GM12864 (cell line): Measurements from ENCODE around the gene ATRN.

Experiments used
- DNase-seq: peaks from one replicate; pipeline ENCODE4 v3.0.0-alpha.2; 2011; ENCODE audit warnings: low read depth
- H3K4me3 ChIP-seq: 2 replicates; pipeline ENCODE4 v1.5.1; 2011; ENCODE audit warnings: mild to moderate bottlenecking, low read depth, low read length, control low read depth
- TF ChIP-seq, protein P1 (sequence below): IDR thresholded peaks from 2 replicates; pipeline ENCODE4 v1.5.1; 2011; ENCODE audit warnings: low read depth, mild to moderate bottlenecking, moderate library complexity, low read length, control low read depth, inconsistent platforms; ENCODE audit errors: missing control alignments

The ATRN gene

DNA sequence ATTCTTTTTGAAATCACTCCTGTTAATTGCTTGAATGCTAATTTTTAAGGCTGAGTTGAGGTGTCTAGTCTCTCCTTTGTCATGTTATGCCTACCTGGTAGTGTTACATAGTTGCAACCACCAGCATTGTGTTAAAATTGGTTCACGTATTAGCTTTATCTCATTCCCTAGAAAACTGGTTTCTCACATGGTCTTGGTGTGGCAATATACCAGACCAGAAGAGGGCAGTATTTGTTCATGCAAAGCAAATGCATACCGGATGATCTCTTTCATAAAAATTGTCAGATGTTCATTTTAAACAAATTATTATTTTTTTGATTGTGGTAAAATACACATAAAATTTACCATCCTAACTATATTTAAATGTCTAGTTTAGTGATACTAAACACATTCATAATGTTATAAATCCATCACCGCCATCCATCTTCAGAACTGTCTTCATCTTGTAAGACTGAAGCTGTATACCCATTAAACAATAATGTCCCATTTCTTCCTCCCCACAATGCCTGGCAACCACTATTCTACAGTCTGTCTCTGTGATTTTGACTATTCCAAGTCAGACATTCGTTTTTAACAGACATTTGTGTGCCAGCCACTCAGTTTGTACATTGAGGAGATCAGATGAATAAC, 92.8 kb downstream of the ATRN start:
- no peak for DNase-seq
- no peak overlapping the region for H3K4me3 ChIP-seq
- TF ChIP-seq, protein P1, sequence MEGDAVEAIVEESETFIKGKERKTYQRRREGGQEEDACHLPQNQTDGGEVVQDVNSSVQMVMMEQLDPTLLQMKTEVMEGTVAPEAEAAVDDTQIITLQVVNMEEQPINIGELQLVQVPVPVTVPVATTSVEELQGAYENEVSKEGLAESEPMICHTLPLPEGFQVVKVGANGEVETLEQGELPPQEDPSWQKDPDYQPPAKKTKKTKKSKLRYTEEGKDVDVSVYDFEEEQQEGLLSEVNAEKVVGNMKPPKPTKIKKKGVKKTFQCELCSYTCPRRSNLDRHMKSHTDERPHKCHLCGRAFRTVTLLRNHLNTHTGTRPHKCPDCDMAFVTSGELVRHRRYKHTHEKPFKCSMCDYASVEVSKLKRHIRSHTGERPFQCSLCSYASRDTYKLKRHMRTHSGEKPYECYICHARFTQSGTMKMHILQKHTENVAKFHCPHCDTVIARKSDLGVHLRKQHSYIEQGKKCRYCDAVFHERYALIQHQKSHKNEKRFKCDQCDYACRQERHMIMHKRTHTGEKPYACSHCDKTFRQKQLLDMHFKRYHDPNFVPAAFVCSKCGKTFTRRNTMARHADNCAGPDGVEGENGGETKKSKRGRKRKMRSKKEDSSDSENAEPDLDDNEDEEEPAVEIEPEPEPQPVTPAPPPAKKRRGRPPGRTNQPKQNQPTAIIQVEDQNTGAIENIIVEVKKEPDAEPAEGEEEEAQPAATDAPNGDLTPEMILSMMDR, result peak; percentile 58

DNA sequence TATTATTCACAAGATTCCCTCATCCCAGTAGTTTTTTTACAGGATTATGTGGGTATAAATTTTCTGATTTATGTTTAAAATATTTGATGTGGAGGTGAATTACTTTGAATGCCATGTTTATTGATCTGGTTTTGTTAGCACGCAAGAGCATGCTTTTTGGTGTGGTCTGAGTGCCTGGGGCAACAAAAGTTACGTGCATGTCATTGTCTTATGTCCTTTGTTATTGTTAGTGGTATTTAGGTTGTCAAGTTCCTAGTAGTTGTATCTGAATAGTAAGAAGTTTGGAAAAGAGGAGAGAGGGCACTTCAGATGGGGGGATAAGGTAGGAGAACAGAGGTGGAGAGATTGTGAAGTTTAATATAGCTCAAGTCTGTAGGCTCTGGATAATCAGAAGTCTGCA, 95.0 kb downstream of the ATRN start:
- H3K4me3 ChIP-seq, result no peak overlapping the region
- TF ChIP-seq, protein P1, result no peak
- no peak for DNase-seq

DNA sequence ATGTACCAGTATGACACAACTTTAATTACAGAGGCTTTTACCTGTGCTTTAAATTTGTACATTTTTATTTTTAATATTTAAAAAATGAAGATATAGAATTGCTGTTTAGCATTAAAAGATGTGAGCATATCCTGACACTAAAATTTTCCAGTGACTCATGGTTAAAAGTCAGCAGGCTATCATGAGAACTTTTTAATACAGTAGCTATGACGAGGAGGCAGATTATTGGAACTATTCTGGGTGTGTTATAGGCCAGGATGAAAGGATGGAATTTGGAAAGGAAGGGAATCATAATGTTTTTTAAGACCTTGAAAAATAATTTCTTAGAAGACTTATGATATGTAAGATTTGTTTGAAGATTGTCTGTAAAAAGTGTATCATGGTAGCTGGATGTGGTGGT, 101.3 kb downstream of the ATRN start:
- DNase-seq, result no peak
- TF ChIP-seq, protein P1, result no peak
- H3K4me3 ChIP-seq, result no peak overlapping the region

DNA sequence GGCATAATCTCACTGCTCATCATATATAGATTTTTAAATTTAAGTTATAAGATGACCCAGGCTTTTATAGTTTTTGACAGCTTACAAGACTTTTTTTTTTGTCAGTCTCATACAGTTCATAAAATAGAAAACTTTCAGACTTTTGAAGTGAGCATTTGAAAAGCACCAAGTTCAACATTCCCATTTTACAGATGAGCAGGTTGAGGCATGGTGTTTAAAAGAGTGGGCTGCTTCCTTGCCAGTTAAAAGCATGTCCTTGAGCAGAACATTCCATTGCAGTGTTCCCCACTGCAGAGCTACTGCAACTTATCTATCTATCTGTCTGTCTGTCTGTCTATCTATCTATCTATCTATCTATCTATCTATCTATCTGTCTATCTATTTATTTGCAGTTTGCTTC, 105.5 kb downstream of the ATRN start:
- no peak overlapping the region for H3K4me3 ChIP-seq
- TF ChIP-seq, protein P1, result no peak
- no peak for DNase-seq

DNA sequence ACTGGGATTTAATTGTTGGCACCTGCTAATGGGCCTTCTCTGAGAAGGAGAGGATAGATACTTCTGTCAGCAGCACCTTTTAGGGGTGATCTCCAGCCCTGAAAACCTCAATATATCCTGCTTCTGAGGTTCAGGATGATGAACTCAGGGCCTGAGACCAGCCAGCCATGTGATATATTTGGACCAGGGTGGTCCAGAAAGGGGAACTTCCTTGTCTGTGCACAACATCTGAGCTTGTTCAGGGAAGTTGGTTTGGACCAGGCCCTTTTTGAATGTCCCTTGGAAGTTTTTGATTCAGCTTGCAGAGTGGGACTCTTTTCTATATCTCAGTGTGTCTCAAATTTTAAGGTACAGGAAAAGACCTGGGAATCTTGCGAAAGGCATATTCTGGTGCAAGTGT, 106.5 kb downstream of the ATRN start:
- no peak overlapping the region for H3K4me3 ChIP-seq
- TF ChIP-seq, protein P1, result no peak
- DNase-seq, result no peak

DNA sequence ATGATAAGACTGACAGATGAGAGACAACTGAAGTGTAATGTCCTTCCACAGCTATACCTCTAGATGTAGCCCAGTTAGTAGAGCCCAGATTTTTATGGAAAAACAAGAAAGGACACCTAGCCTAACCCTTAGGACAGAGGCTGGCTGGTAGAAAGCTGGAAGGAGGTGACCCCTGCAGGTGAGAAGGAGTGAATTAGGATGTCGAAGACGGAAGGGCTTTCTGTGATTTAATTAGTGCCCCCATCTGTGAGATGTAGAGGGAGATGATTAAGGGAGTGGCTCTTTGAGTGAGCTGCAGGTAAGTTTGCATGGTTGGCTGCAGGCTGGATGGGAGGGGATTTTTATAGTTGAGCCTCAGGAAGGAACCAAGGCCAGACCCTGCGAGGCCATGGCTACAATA, 109.6 kb downstream of the ATRN start:
- DNase-seq, result no peak
- no peak overlapping the region for H3K4me3 ChIP-seq
- TF ChIP-seq, protein P1, result no peak

DNA sequence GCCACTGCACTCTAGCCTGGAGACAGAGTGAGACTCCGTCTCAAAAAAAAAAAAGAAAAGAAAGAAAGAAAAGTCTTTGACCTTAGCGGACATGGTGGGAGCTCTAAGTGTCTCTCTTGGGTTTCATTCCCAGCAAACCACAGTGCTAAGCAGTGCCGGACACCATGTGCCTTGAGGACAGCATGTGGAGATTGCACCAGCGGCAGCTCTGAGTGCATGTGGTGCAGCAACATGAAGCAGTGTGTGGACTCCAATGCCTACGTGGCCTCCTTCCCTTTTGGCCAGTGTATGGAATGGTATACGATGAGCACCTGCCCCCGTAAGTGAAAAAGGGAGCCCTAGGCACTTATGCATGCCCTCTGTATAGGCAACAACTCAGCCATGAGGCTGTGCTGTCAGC, 112.9 kb downstream of the ATRN start:
- no peak for DNase-seq
- TF ChIP-seq, protein P1, result no peak
- H3K4me3 ChIP-seq, result no peak overlapping the region
